HUES6 (cell line): Measurements from ENCODE around the gene NCKAP1.
"Not testable (repeated sequence)": the region's sequence is repeated elsewhere in the genome, so short reads cannot be mapped to it uniquely, and the experiment has no call there.

Experiments
- H3K27ac ChIP-seq: 2 replicates; pipeline ENCODE4 v1.7.0; 2013; ENCODE audit warnings: low read depth, mild to moderate bottlenecking, low read length, inconsistent platforms
- H3K27me3 ChIP-seq: 2 replicates; pipeline ENCODE4 v1.6.1; 2013; ENCODE audit warnings: low read length; ENCODE audit not compliant: control insufficient read depth, insufficient read depth
- H3K36me3 ChIP-seq: 2 replicates; pipeline ENCODE4 v1.6.1; 2013; ENCODE audit warnings: low read length; ENCODE audit not compliant: control insufficient read depth, insufficient read depth
- H3K4me1 ChIP-seq: 2 replicates; pipeline ENCODE4 v1.6.1; 2013; ENCODE audit warnings: low read length; ENCODE audit not compliant: control insufficient read depth, insufficient read depth
- H3K4me3 ChIP-seq: 2 replicates; pipeline ENCODE4 v1.5.1; 2013; ENCODE audit warnings: low read depth, low read length
- H3K9ac ChIP-seq: one replicate; pipeline ENCODE4 v1.6.1; 2013; ENCODE audit warnings: mild to moderate bottlenecking, low read length
- H3K9me3 ChIP-seq: 2 replicates; pipeline ENCODE4 v1.6.1; 2013; ENCODE audit warnings: low read depth, low read length; ENCODE audit not compliant: control insufficient read depth, insufficient read depth

NCKAP1 gene

DNA sequence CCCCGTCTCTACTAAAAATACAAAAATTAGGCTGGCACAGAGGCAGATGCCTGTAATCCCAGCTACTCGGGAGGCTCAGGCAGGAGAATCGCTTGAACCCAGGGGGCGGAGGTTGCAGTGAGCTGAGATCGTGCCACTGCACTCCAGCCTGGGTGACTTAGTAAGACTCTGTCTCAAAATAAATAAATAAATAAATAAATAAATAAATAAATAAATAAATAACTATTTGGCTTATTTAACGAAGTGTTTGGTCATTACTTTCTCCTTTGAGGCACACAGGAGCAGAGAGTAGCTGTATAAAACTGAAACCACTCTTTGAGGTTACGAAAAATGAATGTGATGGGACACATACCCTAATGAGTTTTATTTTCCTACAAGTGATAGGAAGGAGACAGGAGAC is 145.2 kb downstream of the NCKAP1 start:
- not testable (repeated sequence) for H3K4me3 ChIP-seq, H3K9me3 ChIP-seq, H3K9ac ChIP-seq, H3K4me1 ChIP-seq, H3K27me3 ChIP-seq, H3K36me3 ChIP-seq, H3K27ac ChIP-seq

- Histone ChIP-seq H3K4me1 (no peaks in the 10 kb centered on the region), H3K27me3 (no peaks in the 10 kb centered on the region), H3K36me3 (no peaks in the 10 kb centered on the region), H3K9me3 (peaks cover 2% of the 10 kb centered on the region; the same call in 1 of the 2 replicates), H3K9ac (no peak overlapping the region), H3K4me3 (no peak overlapping the region), H3K27ac (no peak overlapping the region)
These were observed 146.6 kb downstream of the NCKAP1 start for GRCh38 chr2:182891611-182892010.

DNA sequence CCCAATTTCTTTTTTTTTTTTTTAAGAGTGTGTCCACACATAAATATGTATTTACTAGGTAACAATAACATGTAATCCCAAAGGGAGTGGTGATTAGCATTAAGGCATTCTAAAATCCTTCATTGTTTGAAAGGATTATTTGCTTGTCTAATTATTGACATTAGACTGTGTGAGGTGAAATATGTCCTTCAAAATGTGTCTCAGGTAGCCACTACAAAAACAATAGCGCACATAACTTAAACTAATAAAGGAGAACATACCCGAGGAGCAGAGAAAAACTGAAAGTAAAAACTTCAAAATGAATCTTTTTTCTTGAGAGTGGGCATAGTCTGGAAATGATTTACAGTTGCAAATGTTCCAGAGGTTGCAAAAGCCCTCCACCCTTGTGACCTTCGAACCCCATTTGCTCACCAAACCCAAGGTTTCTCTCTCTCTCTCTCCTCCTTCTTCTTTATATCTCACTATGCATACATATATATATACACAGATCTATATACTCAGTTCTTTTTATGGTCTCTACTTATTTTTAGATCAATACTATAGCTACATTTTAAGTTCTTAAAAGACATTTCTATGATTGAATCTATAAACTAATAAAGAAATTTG is 147.4 kb downstream of the NCKAP1 start:
- no peak overlapping the region for H3K9ac ChIP-seq
- H3K9me3 ChIP-seq: peaks cover 2% of the 10 kb centered on the region; the same call in 1 of the 2 replicates
- H3K36me3 ChIP-seq: no peaks in the 10 kb centered on the region
- H3K27me3 ChIP-seq: no peaks in the 10 kb centered on the region
- H3K4me1 ChIP-seq: no peaks in the 10 kb centered on the region
- H3K4me3 ChIP-seq: no peak overlapping the region
- H3K27ac ChIP-seq: no peak overlapping the region

DNA sequence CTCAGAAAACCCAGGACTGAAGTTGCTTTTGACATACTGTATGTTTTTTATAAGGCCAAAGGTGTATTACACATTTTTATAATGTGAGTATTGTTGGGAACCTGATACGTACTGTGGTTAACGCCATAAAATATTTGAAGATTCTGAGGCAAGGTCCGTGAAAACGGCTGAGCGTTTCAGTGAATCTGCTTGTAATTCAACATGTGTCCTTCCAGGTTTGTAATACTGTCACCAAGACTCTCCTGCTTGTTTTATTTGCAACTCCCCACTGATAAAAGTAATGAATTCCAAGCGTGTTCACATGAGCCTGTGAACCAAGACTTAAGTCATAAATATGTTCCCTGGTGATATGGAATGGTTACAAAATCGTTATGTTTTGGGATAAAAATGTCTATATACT is 148.0 kb downstream of the NCKAP1 start:
- H3K36me3 ChIP-seq: no peaks in the 10 kb centered on the region
- no peaks in the 10 kb centered on the region for H3K27me3 ChIP-seq
- H3K4me3 ChIP-seq: no peak overlapping the region
- H3K9ac ChIP-seq: no peak overlapping the region
- peaks cover 2% of the 10 kb centered on the region; the same call in 1 of the 2 replicates for H3K9me3 ChIP-seq
- H3K27ac ChIP-seq: no peak overlapping the region
- no peaks in the 10 kb centered on the region for H3K4me1 ChIP-seq

- no peaks in the 10 kb centered on the region for H3K36me3 ChIP-seq
- H3K9me3 ChIP-seq: no peaks in the 10 kb centered on the region
- H3K4me3 ChIP-seq: no peak overlapping the region
- no peaks in the 10 kb centered on the region for H3K4me1 ChIP-seq
- no peak overlapping the region for H3K9ac ChIP-seq
- H3K27me3 ChIP-seq: no peaks in the 10 kb centered on the region
- 0 out of 2 replicates have a peak overlapping the region, but pooled peaks have one; percentile 33 for H3K27ac ChIP-seq
These were observed 150.4 kb downstream of the NCKAP1 start for GRCh38 chr2:182887753-182888415.

DNA sequence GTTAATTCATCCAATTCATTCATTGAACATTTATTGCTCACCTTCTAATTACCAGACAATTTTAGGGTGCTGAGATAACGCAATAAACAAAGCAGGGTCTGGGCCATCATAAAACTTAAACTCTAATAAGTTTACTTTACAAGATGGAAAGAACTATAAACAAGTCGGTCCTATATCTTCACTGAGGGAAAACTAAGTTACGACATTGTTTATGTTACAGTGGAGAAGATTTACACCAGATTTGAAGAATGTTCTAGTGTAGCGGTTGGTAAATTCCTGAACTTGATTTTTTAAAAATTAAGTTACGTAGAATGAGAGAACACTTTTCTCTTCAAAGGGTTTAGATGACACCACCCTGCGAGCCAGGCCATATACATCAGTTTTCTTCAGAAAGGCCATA is 151.2 kb downstream of the NCKAP1 start:
- no peaks in the 10 kb centered on the region for H3K9me3 ChIP-seq

DNA sequence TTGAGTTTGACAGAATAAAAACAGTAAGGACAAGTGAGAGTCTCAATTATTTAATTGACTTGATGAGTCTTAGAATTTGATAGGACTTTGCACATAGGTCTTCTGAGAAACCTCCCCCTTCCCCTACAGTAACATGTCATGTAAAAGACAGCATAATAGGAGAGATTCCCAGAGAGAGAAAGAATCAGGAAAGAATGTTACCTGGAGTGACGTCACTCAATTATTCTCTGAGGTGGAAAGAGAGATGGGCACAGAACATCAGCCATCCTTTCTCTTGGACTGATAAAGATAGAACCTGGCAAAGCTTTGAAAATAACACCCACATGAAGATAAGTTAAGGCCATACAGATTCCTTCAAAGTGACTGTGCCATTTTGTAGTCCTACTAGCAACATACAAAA is 152.5 kb downstream of the NCKAP1 start:
- Histone ChIP-seq H3K9me3 (no peaks in the 10 kb centered on the region), H3K27me3 (no peaks in the 10 kb centered on the region), H3K36me3 (no peaks in the 10 kb centered on the region), H3K4me3 (no peak overlapping the region), H3K27ac (no peak overlapping the region), H3K9ac (no peak overlapping the region), H3K4me1 (no peaks in the 10 kb centered on the region)

More for the DNA sequence above, 151.2 kb downstream of the NCKAP1 start:
- H3K4me3 ChIP-seq: no peak overlapping the region
- H3K27me3 ChIP-seq: no peaks in the 10 kb centered on the region
- H3K9ac ChIP-seq: no peak overlapping the region
- no peak overlapping the region for H3K27ac ChIP-seq
- H3K4me1 ChIP-seq: no peaks in the 10 kb centered on the region
- H3K36me3 ChIP-seq: no peaks in the 10 kb centered on the region

- no peak overlapping the region for H3K27ac ChIP-seq
- H3K9me3 ChIP-seq: no peaks in the 10 kb centered on the region
- no peak overlapping the region for H3K9ac ChIP-seq
- H3K27me3 ChIP-seq: no peaks in the 10 kb centered on the region
- H3K36me3 ChIP-seq: no peaks in the 10 kb centered on the region
- no peak overlapping the region for H3K4me3 ChIP-seq
- no peaks in the 10 kb centered on the region for H3K4me1 ChIP-seq
These were observed 154.8 kb downstream of the NCKAP1 start for GRCh38 chr2:182883451-182883850.

GRCh38 chr2:182880100-182880499 is 158.2 kb downstream of the NCKAP1 start:
- H3K27ac ChIP-seq, H3K36me3 ChIP-seq, H3K4me3 ChIP-seq, H3K27me3 ChIP-seq, H3K9ac ChIP-seq, H3K4me1 ChIP-seq, H3K9me3 ChIP-seq: not testable (repeated sequence)

DNA sequence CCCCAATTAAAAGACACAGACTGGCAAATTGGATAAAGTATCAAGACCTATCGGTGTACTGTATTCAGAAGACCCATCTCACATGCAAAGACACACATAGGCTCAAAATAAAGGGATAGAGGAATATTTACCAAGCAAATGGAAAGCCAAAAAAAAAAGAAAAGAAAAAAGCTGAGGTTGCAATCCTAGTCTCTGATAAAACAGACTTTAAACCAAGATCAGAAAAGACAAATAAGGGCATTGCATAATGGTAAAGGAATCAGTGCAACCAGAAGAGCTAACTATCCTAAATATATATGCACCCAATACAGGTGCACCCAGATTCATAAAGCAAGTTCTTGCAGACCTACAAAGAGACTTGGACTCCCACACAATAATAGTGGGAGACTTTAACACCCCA is 161.6 kb downstream of the NCKAP1 start:
- H3K9ac ChIP-seq, H3K4me1 ChIP-seq, H3K9me3 ChIP-seq, H3K27ac ChIP-seq, H3K36me3 ChIP-seq, H3K27me3 ChIP-seq, H3K4me3 ChIP-seq: not testable (repeated sequence)

DNA sequence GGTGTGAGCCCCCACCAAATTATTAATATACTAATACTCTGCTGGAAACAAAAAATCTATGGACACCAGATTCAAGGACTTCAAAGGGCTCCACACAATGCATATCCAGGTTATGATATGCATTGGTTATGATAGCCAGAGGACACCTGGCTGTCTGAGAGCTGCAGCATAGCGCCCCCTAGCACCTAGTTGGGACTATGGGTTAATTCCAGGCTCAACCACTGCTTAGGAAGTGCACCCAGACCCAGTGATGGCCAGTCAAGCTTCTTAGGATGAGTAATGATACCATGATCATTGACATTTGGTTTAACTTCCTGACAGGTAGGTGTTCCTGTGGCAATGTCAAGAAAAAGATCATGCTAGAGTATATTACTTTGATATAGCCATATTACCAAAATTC is 168.0 kb downstream of the NCKAP1 start:
- Histone ChIP-seq H3K4me3 (no peak overlapping the region), H3K27ac (no peak overlapping the region), H3K36me3 (no peaks in the 10 kb centered on the region), H3K27me3 (peaks cover 24% of the 10 kb centered on the region), H3K9ac (no peak overlapping the region), H3K9me3 (no peaks in the 10 kb centered on the region), H3K4me1 (peaks cover 18% of the 10 kb centered on the region)
